Left ventricle myocardium inferior (tissue), 1 donor: ENCODE measurements around the gene DPH1. TPM values are rescaled to one million over a fixed set of nuclear protein-coding genes. Genes with fewer than 3 reads are reported as not detected.
A peak's percentile ranks its signal among the peaks of the same experiment; 100 is the strongest.
"Not testable (repeated sequence)": the region's sequence is repeated elsewhere in the genome, so short reads cannot be mapped to it uniquely, and the experiment has no call there.

Experiments
- DNase-seq: peaks from one replicate; pipeline ENCODE4 v3.0.0-alpha.2; 2020
- H3K27ac ChIP-seq: fragments of 200-600 bp; replicated peaks from 2 replicates; pipeline ENCODE4 v1.8.0; 2021
- H3K27me3 ChIP-seq: fragments of 200-600 bp; 2 replicates; pipeline ENCODE4 v1.8.0; 2021; ENCODE audit warnings: low read depth
- H3K36me3 ChIP-seq: fragments of 200-600 bp; 2 replicates; pipeline ENCODE4 v1.8.0; 2021
- H3K4me1 ChIP-seq: fragments of 200-600 bp; 2 replicates; pipeline ENCODE4 v1.8.0; 2021
- H3K4me3 ChIP-seq: fragments of 200-600 bp; 2 replicates; pipeline ENCODE4 v1.8.0; 2021; ENCODE audit warnings: mild to moderate bottlenecking, moderate library complexity
- H3K9me3 ChIP-seq: fragments of 200-600 bp; replicated peaks from 2 replicates; pipeline ENCODE4 v1.8.0; 2021
- CTCF ChIP-seq: fragments of 200-600 bp; IDR thresholded peaks from 2 replicates; pipeline ENCODE4 v1.8.0; 2021; ENCODE audit warnings: antibody characterized with exemption, mild to moderate bottlenecking, borderline replicate concordance
- intact Hi-C: fragments of 100-400 bp; cut with micrococcal nuclease; formaldehyde crosslinking; loops from one replicate; pipeline ENCODE4 v1.11.0; 2022
- long read RNA-seq: library from polyadenylated mRNA; unstranded; transcript quantifications from one replicate; pipeline ENCODE4 v2.0.0, GENCODE V29; 2021
- total RNA-seq: library from RNA; stranded (reverse); fragmentation: NEBNext Ultra II Directional; extraction: Animal tissue kit (Norgen Biotek cat#: 25700); gene quantifications from one replicate; pipeline ENCODE4 v1.2.1, GENCODE V29; 2021
- donor health status: DM: no; HTN: yes; CAD: no; lungs with severe emphysema.

DPH1 gene
- 29.1 TPM for total RNA-seq
- long read RNA-seq, transcript DPH1-201 (13 exons, 2,221 nt), result major isoform, 7 of 27 reads
- long read RNA-seq, partial matches to known transcripts, result 10 of 27 reads
- long read RNA-seq, other reads (novel, unspliced or antisense), result 9 of 27 reads

GRCh38 chr17:2029911-2030778, at the start of gene DPH1:
DPH1 (plus strand) TSS chr17:2030153; CDS start chr17:2030170, 17 bp downstream.
- H3K27ac ChIP-seq, result peak within 1 kb of the TSS; percentile 78
- peaks cover 38% of the 10 kb centered on the region for H3K27me3 ChIP-seq
- H3K4me3 ChIP-seq, result peak within 1 kb of the TSS; percentile 98
- H3K36me3 ChIP-seq, result peaks cover 5% of the 10 kb centered on the region
- no peak for TF ChIP-seq CTCF
- H3K4me1 ChIP-seq, result peaks cover 51% of the 10 kb centered on the region
- no peaks in the 10 kb centered on the region for H3K9me3 ChIP-seq
- DNase-seq, result peak; percentile 87
- intact Hi-C loops, result loop anchor here (10.0 kb wide), 1 partner anchor 115 kb away; no protein-coding TSS in a partner anchor

- Histone ChIP-seq H3K36me3 (no peaks in the 10 kb centered on the region), H3K4me1 (peaks cover 8% of the 10 kb centered on the region), H3K27ac (no peak overlapping the region), H3K27me3 (peaks cover 27% of the 10 kb centered on the region), H3K4me3 (no peak overlapping the region), H3K9me3 (no peaks in the 10 kb centered on the region)
- intact Hi-C loops, result no loop called here
- no peak for TF ChIP-seq CTCF
- no peak for DNase-seq
Observed at GRCh38 chr17:1980665-1981250, 49.2 kb upstream of the DPH1 start.

GRCh38 chr17:1982793-1983366, 47.1 kb upstream of the DPH1 start:
- H3K27me3 ChIP-seq, H3K9me3 ChIP-seq: not testable (repeated sequence)

GRCh38 chr17:1985093-1985492, 44.9 kb upstream of the DPH1 start:
- no peak overlapping the region for H3K4me3 ChIP-seq
- H3K9me3 ChIP-seq, result no peaks in the 10 kb centered on the region
- no peak for TF ChIP-seq CTCF
- DNase-seq, result no peak
- H3K27me3 ChIP-seq, result no peaks in the 10 kb centered on the region
- no peak overlapping the region for H3K27ac ChIP-seq
- no peaks in the 10 kb centered on the region for H3K36me3 ChIP-seq
- intact Hi-C loops, result no loop called here
- peaks cover 6% of the 10 kb centered on the region for H3K4me1 ChIP-seq

More at GRCh38 chr17:1982793-1983366, 47.1 kb upstream of the DPH1 start:
- DNase-seq, H3K27ac ChIP-seq, H3K4me1 ChIP-seq, H3K4me3 ChIP-seq, intact Hi-C loops, H3K36me3 ChIP-seq: not testable (repeated sequence)

- no peak overlapping the region for H3K4me3 ChIP-seq
- H3K36me3 ChIP-seq, result no peaks in the 10 kb centered on the region
- intact Hi-C loops, result no loop called here
- H3K27ac ChIP-seq, result no peak overlapping the region
- TF ChIP-seq CTCF, result no peak
- H3K27me3 ChIP-seq, result no peaks in the 10 kb centered on the region
- H3K9me3 ChIP-seq, result no peaks in the 10 kb centered on the region
- H3K4me1 ChIP-seq, result peaks cover 6% of the 10 kb centered on the region
- no peak for DNase-seq
Observed at GRCh38 chr17:1985686-1986085, 44.3 kb upstream of the DPH1 start.
